ENCODE results near the gene SLC4A8.

Gene SLC4A8

DNA sequence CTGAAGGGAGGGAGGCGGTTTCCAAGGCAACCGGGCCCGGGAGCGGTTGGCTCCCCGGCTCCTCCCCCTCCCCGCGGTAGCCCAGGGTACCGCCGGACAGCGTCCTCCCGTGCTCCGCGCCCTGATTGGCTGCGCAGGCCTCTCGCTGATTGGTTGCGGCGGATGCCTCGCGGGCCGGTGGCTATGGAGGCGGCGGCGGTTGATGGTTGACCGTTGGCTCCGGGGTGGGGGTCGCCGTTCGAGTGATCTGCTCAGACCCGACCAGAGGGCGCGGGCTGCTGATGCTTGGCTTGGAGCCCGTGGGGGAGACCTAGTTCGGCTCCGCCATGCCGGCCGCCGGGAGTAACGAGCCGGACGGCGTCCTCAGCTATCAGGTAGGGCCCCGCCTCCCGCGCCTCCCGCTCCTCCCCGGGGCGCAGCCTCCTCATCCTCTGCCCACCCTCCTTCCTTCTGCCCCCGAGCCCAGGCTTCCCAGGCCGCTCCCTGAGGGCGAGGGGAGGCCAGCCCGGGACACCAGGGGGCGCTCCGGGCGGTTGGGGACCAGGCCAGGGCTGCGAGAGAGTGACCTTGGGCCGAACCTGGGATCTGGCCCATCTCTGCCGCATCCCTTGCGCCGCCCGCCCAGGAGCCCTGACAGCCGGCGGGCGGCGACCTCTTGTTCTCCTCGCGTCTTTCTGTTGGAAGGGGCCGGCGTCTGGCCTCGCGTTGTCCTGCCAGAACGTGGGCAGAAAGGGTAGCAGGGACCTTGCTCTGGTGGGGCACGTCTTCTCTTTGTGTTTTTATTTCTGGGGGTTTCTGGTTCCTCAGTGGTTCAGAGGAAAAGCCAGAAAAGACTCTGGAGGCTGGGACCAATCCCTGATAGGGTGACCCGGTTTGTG, at the start of gene SLC4A8:
Gene SLC4A8 (plus strand): TSS at position 170 of the 878 bp plus-strand sequence. CDS start 157 bp downstream, at position 327.
- peak; percentile 57 for DNase-seq

- no peak for DNase-seq
Observed at GRCh38 chr12:51374856-51375255, 49.8 kb upstream of the SLC4A8 start.

DNA sequence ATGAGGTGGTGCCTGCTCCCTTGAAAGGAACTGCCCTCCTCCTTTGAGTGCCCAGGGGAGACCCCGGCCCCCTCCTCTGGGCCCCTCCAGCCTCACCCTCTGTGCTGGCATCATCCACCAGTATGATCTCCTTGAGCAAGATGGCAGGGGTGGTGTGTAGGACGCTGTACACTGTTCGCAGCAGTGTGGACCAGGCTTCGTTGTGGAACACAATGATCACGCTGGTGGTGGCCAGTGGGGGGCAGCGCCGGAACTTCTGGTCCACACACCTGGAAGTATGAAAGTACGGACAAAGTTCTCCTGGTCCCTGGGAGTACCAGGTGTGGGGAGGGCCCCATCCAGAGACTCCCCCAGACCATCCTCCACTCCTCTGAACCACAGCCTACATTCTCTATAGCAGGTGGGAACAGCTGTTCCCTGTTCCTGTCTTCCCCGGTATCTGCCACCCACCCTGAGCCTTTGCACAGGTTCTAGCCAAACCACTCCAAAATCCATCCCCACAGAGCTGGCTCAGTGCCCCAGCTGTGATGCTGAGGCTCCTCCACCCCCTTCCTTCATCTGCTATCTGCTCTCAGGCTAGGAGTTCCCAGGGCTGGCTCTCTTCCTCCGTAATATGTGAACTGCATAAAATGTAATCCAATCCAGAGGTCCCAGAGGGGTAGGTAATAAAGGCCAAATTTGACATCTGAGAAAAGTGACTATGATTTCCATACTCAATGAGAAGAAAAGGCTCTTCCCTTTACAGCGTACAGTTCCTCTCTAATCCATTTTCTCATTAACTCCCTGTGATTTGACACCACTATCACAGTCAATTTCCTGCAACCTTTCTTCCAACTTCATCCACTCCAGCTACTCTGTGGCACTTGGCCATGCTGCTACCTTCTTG, 47.3 kb upstream of the SLC4A8 start:
- no peak for DNase-seq

- DNase-seq = no peak
Observed at GRCh38 chr12:51378749-51379148, 45.9 kb upstream of the SLC4A8 start.

- no peak for DNase-seq
Observed at GRCh38 chr12:51379571-51379970, 45.1 kb upstream of the SLC4A8 start.

DNA sequence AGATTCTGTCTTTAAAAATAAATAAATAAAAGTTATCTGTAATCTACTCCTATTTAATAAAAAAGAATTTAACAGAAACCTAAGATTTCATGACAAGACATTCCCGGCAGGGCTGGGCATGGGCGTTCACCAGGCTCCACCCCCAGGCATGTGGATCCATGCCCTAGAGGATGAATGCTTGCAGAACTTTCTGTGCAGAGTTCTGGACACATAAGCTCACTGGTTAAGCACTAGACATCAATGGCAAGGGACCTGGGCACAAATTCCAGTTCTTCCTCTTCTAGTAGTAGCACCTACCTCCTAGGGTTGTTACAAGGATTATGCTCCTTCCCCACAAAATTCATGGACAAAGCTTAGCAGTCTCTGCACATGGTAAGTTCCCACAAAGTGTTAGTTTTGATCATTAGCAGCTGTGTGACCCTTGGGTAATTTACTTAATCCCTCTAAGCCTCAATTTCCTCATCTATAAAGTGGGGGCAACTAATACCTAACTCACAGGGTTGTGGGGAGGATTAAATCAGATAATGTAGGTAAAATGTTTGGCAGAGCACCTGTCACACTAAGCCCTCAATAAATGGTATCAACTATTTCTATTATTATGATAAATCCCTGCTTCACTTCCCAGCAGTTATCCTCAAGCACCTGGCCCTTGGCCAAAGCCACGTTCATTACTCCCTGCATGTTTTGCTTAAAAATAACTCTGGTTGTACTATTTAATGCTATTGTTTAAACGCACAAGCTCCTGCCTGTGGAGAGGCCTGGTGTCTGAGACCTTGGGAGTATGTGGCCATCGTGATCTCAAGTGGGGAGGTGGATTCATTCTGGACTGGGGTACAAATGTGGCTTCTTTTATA, 43.2 kb upstream of the SLC4A8 start:
- DNase-seq = no peak

DNA sequence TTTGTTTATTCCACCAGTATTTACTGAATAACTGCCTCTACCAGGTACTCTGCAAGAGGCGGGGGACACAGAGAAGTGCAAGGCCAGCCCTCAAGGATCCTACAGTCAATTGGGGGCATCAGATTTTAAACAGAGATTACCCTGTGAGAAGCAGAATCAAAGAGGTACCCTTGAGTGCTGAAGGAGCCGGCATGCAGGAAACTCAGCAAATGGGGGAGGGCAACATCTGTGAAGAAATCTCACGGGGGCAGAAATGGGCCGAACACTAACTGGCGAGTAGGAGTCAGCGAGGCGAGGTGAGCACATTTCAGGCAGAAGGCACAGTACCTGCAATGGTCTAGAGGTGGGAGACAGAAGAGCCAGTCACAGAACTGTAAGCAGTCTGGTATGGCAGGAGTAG, 42.5 kb upstream of the SLC4A8 start:
- DNase-seq = no peak

DNA sequence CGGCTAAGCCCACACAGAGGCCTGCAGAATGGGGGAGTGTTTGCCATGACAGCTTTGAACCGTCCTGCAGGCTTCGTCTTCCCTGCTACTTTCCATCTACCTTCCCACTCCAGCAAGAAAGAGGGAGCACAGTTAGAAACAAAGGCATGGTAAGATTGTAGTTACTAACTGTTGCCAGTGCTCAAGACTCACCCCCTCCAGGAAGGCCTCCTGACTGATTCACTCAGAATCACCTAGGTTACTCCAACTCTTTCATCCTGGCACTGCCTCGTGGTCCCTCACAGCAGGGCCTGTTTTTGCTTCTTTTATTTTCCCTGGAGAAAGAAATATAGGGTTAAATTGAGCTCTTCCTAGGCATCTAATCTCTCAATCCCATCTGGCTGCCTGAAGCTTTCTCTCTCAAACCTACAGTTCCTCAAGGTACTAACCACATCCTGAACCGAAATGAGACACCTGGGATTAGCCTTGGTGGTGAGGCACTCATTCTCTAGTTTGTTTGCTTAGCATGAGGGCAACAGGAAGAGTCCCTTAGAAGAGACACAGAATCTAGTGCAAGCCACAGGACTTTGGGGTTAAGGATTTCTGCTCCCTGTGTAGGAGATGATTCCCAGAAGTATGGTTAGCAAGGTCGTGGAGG, 41.2 kb upstream of the SLC4A8 start:
- DNase-seq = no peak

GRCh38 chr12:51386351-51386750, 38.3 kb upstream of the SLC4A8 start:
- DNase-seq = no peak

DNA sequence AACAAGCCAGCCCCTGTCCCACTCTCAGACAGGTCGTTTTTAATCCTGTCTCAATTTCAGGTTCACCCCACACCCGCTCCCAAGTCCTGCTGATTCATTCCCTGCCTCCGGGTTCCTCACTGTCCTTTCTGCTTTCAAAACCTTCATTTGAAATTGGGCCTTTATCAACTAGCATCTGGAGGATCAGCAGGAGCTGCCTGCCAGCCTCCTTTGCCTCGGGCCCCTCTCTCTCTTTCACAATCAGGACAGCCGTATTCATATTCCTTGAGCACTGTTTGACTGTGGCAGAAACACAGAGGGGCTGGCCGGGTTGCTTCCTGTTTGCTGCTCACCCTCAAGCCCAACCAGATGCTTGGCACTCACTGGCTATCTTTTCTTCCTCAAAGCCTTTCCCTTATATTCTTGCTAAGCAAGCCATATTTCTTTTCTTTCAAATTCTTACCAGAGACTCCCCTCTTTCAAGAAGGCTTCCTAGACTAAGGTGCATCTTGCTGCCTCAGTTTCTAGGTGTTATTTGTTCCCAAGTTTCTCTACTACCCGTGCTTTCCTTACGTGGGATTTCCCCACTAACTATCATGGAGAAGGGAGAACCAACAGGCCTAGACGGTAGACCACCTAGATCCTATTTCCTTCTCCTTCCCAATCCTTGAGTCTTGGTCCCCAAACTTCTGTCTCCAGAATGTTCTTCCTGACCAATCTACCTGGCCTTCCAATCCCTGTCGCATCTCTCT, 36.4 kb upstream of the SLC4A8 start:
- peak; percentile 61 for DNase-seq

DNA sequence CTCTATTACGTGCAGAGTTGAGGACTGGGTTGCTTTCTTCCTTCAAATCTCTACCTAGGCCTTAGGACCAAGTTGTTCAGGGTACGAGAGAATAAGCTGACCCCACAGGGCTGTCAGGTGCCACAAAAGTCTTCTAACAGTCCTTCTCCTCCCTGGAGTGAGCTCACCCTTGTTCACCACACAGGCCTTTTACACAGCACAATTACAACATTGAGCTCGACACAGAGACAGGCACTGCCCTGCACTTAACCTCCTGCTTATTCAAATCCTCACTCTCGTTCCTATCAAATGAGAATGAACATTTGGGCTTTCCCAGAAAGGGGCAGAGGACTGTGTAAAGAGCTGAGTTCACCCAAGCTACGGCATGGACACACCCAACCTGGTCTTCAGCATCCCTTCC, 35.8 kb upstream of the SLC4A8 start:
- DNase-seq = peak; percentile 51

DNA sequence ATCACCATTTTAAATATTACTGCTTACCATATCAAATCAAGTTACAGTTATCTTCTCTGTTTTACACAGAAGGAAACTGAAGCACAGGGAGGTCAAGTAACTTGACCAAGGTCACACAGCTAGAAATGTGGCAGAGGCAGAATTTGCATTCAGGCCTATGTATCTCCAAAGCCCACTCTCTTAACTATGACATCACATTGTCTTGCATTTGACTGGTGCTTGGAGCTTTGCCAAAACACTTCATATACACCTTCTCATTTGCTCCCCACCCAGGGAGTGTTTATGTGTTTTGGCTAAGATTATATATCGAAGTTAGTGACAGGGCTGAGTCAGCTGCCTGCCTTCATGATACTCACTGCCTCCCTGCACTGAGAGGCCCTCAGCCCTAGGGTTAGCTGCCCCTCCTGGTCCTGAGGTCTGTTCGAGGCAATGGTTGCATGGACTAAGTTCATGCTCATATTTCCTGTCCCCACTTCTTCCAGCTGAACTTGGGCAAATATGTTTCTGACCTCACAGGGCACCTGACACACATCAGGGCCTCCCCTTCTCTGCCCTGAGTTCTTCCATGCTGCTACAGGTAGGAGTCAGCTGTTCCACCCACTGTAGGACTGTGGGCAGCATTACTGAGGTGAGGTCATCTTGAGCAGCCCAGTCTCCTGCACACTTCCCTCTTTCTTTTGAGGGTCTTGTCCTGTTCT, 35.2 kb upstream of the SLC4A8 start:
- DNase-seq = peak; percentile 92

- peak; percentile 44 for DNase-seq
Observed at GRCh38 chr12:51390457-51390856, 34.2 kb upstream of the SLC4A8 start.

GRCh38 chr12:51390891-51391282, 33.7 kb upstream of the SLC4A8 start:
- peak; percentile 90 for DNase-seq

GRCh38 chr12:51391283-51392123, 33.1 kb upstream of the SLC4A8 start, which contains the start of gene GALNT6:
Gene GALNT6, minus strand, starts transcription at chr12:51391406. Its CDS starts 11,625 bp downstream, at chr12:51379781.
- DNase-seq = peak; percentile 63

- DNase-seq = peak; percentile 86
Observed at GRCh38 chr12:51392556-51393237, 31.9 kb upstream of the SLC4A8 start.

DNA sequence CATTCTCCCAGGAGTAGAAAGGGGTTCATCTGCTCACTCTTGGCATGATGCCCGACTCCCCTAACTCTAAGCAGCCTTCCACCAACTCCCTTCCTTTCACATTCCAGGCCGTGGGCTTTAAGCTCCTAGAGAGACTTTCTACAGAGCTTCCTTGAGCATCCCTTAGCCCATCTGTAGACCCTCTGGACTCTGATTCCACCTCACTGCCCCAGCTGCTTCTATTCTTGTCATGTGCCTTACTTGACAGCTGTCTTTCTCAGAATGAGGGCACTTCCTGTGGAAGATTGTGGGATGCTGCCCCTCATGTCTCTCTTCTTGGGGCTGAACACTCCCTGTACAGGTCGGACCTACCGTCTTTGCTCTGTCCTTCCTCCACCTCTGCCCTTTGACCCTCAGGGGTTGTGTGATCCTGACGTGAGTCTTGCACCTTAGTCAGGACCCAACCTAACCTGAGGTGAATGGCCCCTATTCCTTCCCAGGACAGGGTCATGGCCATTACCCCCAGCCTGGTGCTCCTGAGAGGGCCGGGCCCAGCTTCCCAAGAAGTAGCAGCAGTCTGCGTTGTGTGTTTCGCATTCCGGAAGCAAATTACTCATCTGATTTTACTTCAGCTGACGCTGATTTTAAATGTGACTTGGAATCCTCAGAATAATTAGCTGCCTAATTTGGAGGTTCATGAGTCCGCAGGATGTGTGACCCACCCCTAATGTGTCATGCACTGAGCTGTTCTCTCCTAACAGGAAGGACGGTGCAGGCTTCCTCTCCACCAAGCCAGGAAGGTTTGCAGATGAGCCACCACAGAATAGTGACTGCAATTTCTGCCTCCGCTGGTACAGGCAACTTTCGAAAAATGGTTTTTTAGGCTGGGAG, 30.7 kb upstream of the SLC4A8 start:
- DNase-seq = peak; percentile 95

Data from inflammatory macrophage treated with lipopolysaccharide for 4 hours (primary cell).